ENCODE measurements around the gene SP110. TPM values are rescaled to one million over a fixed set of nuclear protein-coding genes. Genes with fewer than 3 reads are reported as not detected.

Gene SP110
- total and polyA plus RNA-seq, 8 donors = 22.9 to 48.4 (median 39.3) TPM

DNA sequence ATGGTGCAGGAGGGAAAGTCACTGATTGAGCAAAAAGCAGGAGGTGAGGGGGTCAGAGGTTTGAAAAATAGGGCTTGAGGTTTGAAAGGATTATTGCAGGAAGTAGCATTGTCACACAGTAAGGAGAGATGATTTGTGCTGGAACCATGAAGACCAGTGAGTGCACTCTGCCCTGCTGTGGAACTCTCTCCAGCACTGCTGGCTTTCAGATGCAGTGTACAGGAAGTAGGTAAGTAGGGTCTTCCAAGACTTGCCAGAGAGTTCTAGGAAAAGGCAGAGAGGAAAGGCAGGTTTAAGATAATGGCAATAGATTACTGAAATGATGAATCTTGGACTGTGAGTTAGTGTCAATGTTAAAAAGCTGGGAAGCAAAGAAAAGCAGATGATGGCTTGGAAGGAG is 11.2 kb downstream of the SP110 start:
- TF ChIP-seq, protein P1, sequence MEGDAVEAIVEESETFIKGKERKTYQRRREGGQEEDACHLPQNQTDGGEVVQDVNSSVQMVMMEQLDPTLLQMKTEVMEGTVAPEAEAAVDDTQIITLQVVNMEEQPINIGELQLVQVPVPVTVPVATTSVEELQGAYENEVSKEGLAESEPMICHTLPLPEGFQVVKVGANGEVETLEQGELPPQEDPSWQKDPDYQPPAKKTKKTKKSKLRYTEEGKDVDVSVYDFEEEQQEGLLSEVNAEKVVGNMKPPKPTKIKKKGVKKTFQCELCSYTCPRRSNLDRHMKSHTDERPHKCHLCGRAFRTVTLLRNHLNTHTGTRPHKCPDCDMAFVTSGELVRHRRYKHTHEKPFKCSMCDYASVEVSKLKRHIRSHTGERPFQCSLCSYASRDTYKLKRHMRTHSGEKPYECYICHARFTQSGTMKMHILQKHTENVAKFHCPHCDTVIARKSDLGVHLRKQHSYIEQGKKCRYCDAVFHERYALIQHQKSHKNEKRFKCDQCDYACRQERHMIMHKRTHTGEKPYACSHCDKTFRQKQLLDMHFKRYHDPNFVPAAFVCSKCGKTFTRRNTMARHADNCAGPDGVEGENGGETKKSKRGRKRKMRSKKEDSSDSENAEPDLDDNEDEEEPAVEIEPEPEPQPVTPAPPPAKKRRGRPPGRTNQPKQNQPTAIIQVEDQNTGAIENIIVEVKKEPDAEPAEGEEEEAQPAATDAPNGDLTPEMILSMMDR (IDR thresholded peaks at IDR 0.05) = no peak
- no peak for ATAC-seq
- Histone ChIP-seq H3K4me1 (peaks cover 0 to 34% of the 10 kb centered on the region in 2 donors), H3K4me3 (no peak overlapping the region), H3K27ac (no peak overlapping the region), H3K36me3 (peaks cover 0 to 100% of the 10 kb centered on the region in 2 donors), H3K27me3 (no peaks in the 10 kb centered on the region), H3K9me3 (no peaks in the 10 kb centered on the region)
- intact Hi-C loops (cut with DNase I) = no loop called here
- DNase-seq = no peak

DNA sequence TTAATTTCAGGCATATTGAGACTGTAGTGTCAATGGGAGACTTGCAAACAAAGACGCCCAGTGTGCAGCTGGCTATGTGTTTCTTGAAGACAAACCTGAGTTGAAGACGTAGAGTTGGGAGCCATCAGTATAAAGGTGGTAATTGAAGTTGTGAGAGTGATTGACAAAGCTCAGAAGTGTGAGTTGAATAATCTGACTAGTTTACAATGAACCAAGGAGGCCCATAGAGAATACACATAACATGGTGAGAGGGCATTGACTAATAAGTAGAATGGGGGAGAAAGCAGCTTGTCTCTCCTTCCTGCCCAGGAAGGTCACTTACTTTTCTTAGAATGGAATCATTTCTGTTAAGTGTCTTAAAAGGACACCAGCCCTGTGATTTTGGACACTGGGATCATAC is 14.1 kb downstream of the SP110 start:
- intact Hi-C loops (cut with DNase I) = no loop called here
- Histone ChIP-seq H3K36me3 (peaks cover 0 to 99% of the 10 kb centered on the region in 2 donors), H3K27ac (no peak overlapping the region), H3K9me3 (no peaks in the 10 kb centered on the region), H3K27me3 (no peaks in the 10 kb centered on the region), H3K4me3 (no peak overlapping the region), H3K4me1 (peaks cover 0 to 34% of the 10 kb centered on the region in 2 donors)
- TF ChIP-seq, protein P1 (IDR thresholded peaks at IDR 0.05) = no peak
- no peak for DNase-seq
- no peak for ATAC-seq

DNA sequence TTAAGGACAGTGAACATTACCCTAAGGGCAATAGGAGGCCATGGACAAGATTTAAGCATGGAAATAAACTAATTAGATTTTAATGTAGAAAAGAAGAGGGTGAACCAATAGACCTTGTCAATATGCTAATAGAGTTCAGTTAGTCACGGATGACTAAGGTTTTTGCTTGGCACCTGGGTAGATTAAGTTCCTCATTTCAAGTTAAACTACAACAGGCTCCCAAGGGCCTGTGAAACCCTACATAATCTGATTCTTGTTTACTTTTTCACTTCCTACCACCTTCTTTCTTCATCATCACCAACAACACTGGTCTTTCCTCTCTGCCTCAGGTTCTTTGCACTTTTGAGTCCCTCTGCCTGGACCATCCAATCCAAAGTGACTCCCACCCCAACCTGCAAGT is 14.8 kb downstream of the SP110 start:
- no peak for ATAC-seq
- TF ChIP-seq, protein P1 (IDR thresholded peaks at IDR 0.05) = no peak
- no peak overlapping the region for H3K27ac ChIP-seq
- no peak overlapping the region for H3K4me3 ChIP-seq
- no peaks in the 10 kb centered on the region for H3K27me3 ChIP-seq
- H3K4me1 ChIP-seq = peaks cover 0 to 32% of the 10 kb centered on the region in 2 donors
- H3K9me3 ChIP-seq = no peaks in the 10 kb centered on the region
- DNase-seq = no peak
- intact Hi-C loops (cut with DNase I) = no loop called here
- H3K36me3 ChIP-seq = peaks cover 0 to 99% of the 10 kb centered on the region in 2 donors

DNA sequence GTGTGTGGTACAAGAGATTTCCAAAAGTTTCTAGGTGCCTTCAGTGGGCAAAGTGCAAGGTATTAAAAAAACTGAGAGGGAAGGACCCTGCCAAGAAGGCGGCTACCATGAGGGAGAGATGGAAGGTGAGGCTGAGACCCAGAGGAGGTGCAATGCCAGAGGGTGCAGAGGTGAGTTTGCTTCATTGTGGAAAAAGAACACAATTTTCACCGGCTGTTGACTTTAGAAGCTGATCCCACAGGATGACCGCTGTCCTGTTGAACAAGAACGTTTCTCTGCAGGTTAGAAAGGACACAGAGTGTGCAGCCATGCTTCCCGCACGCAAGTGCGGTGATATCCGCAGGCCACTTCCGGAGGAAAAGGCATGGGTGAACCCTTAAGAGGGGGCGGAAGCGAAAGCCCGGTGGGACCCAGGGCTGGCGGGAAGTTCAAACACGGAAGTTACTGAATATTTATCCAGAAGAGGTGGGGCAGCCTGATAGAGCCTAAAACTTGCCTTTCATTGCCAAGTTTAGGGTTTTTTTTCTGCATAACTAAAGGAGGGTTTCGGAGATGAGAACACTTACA is 16.6 kb downstream of the SP110 start:
- Histone ChIP-seq H3K27me3 (no peaks in the 10 kb centered on the region), H3K4me3 (no peak overlapping the region), H3K4me1 (peaks cover 0 to 21% of the 10 kb centered on the region in 2 donors), H3K27ac (no peak overlapping the region), H3K9me3 (no peaks in the 10 kb centered on the region), H3K36me3 (peaks cover 0 to 99% of the 10 kb centered on the region in 2 donors)
- ATAC-seq (no peak), DNase-seq (no peak)
- intact Hi-C loops (cut with DNase I) = no loop called here
- TF ChIP-seq, protein P1 (IDR thresholded peaks at IDR 0.05) = no peak

DNA sequence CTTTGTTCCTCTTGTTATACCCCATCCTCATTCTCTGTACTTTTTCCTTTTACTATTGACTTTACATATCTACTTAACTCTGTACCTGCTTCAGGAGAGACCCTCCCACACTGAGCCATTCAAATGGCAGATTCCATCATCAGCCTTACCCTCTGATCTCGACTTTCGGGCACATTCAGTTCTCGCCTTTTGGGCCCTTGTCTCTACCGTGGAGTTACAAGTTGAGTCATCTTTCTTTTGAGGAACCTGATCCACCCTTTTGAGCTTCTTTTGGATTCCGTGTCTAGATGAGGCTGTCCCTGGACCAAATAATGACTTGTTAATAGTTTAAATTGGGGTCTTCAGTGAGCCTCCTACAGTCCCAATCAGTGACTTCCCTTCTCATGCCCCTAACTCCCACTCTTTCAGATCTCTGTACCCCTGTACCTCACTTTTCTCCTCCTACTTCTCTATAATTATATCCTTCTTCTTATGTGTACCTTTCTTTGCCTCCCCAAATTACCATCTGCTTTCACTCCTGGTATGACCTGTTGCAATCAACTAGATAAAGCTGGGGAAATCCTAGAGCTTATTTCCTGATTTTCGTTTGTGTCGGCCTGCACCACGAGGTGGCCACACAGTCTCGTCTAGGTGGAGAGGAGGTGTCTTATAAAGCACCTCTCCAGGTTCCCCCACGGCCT is 17.2 kb downstream of the SP110 start:
- no peak for ATAC-seq
- Histone ChIP-seq H3K4me1 (peaks cover 0 to 21% of the 10 kb centered on the region in 2 donors), H3K27me3 (no peaks in the 10 kb centered on the region), H3K9me3 (peaks cover 0 to 4% of the 10 kb centered on the region in 2 donors), H3K4me3 (no peak overlapping the region), H3K36me3 (peaks cover 0 to 99% of the 10 kb centered on the region in 2 donors), H3K27ac (no peak overlapping the region)
- no peak for DNase-seq
- intact Hi-C loops (cut with DNase I) = no loop called here
- TF ChIP-seq, protein P1 (IDR thresholded peaks at IDR 0.05) = no peak
